ENCODE results near the gene LAMC2.
A peak's percentile ranks its signal among the peaks of the same experiment; 100 is the strongest.

LAMC2 gene

GRCh38 chr1:183150445-183150844 lies 35.6 kb upstream of the LAMC2 start:
- no peak overlapping the region for H3K27ac ChIP-seq
- no peak for TF ChIP-seq CTCF (IDR thresholded peaks at IDR 0.05; ENCODE audit: low read depth, low read length, missing control alignments)
- H3K36me3 ChIP-seq (replicated peaks): no peaks in the 10 kb centered on the region
- no peak for DNase-seq
- no peak overlapping the region for H3K4me3 ChIP-seq (ENCODE audit: low read depth, low read length)
- in situ Hi-C loops (cut with HindIII; ENCODE audit: low pct_ligation_motif_present, low sequenced_read_pairs): no loop called here
- H3K27me3 ChIP-seq (replicated peaks): no peaks in the 10 kb centered on the region

GRCh38 chr1:183152180-183152579 lies 33.9 kb upstream of the LAMC2 start:
- no peak overlapping the region for H3K4me3 ChIP-seq (ENCODE audit: low read depth, low read length)
- no peak for TF ChIP-seq CTCF (IDR thresholded peaks at IDR 0.05; ENCODE audit: low read depth, low read length, missing control alignments)
- no peak overlapping the region for H3K27ac ChIP-seq
- no peaks in the 10 kb centered on the region for H3K36me3 ChIP-seq (replicated peaks)
- no peak for DNase-seq
- in situ Hi-C loops (cut with HindIII; ENCODE audit: low pct_ligation_motif_present, low sequenced_read_pairs): no loop called here
- H3K27me3 ChIP-seq (replicated peaks): no peaks in the 10 kb centered on the region

GRCh38 chr1:183155939-183156338 lies 30.1 kb upstream of the LAMC2 start:
- Histone ChIP-seq H3K27me3 (replicated peaks) (no peaks in the 10 kb centered on the region), H3K36me3 (replicated peaks) (no peaks in the 10 kb centered on the region), H3K27ac (no peak overlapping the region), H3K4me3 (ENCODE audit: low read depth, low read length) (no peak overlapping the region)
- TF ChIP-seq CTCF (IDR thresholded peaks at IDR 0.05; ENCODE audit: low read depth, low read length, missing control alignments): no peak
- DNase-seq: no peak
- in situ Hi-C loops (cut with HindIII; ENCODE audit: low pct_ligation_motif_present, low sequenced_read_pairs): no loop called here

- no peaks in the 10 kb centered on the region for H3K36me3 ChIP-seq (replicated peaks)
- in situ Hi-C loops (cut with HindIII; ENCODE audit: low pct_ligation_motif_present, low sequenced_read_pairs): no loop called here
- H3K27me3 ChIP-seq (replicated peaks): no peaks in the 10 kb centered on the region
- TF ChIP-seq CTCF (IDR thresholded peaks at IDR 0.05; ENCODE audit: low read depth, low read length, missing control alignments): no peak
- H3K27ac ChIP-seq: no peak overlapping the region
- no peak for DNase-seq
- H3K4me3 ChIP-seq (ENCODE audit: low read depth, low read length): no peak overlapping the region
Observed at GRCh38 chr1:183159960-183160359, 26.1 kb upstream of the LAMC2 start.

- Histone ChIP-seq H3K36me3 (replicated peaks) (no peaks in the 10 kb centered on the region), H3K4me3 (ENCODE audit: low read depth, low read length) (no peak overlapping the region), H3K27ac (no peak overlapping the region), H3K27me3 (replicated peaks) (no peaks in the 10 kb centered on the region)
- no peak for DNase-seq
- no peak for TF ChIP-seq CTCF (IDR thresholded peaks at IDR 0.05; ENCODE audit: low read depth, low read length, missing control alignments)
- in situ Hi-C loops (cut with HindIII; ENCODE audit: low pct_ligation_motif_present, low sequenced_read_pairs): no loop called here
Observed at GRCh38 chr1:183161391-183161790, 24.7 kb upstream of the LAMC2 start.

GRCh38 chr1:183163316-183163715 lies 22.7 kb upstream of the LAMC2 start:
- DNase-seq: peak; percentile 95
- Histone ChIP-seq H3K36me3 (replicated peaks) (no peaks in the 10 kb centered on the region), H3K4me3 (ENCODE audit: low read depth, low read length) (no peak overlapping the region), H3K27ac (peak overlapping the region; percentile 88), H3K27me3 (replicated peaks) (no peaks in the 10 kb centered on the region)
- in situ Hi-C loops (cut with HindIII; ENCODE audit: low pct_ligation_motif_present, low sequenced_read_pairs): no loop called here
- no peak for TF ChIP-seq CTCF (IDR thresholded peaks at IDR 0.05; ENCODE audit: low read depth, low read length, missing control alignments)
